GM23338 (cell line): Measurements from ENCODE around the gene GK. TPM values are rescaled to one million over a fixed set of nuclear protein-coding genes. Genes with fewer than 3 reads are reported as not detected.

ENCODE experiments used
- ATAC-seq: fragments of 200-7000 bp; cut with Tn5 transposase; 3 replicates; pipeline ENCODE4 v1.9.1; 2020
- DNase-seq: peaks from one replicate; pipeline ENCODE4 v3.0.0-alpha.2; 2015; ENCODE audit warnings: low spot score
- H2AFZ ChIP-seq: fragments of 200-600 bp; sonication (generic); 2 replicates; pipeline ENCODE4 v1.8.0; 2016; ENCODE audit warnings: antibody characterized with exemption, mild to moderate bottlenecking, moderate library complexity
- H3F3A ChIP-seq: fragments of 200-600 bp; sonication (generic); replicated peaks from 2 replicates; pipeline ENCODE4 v1.8.0; 2017; ENCODE audit warnings: antibody characterized with exemption, mixed run types, low read depth
- H3K27ac ChIP-seq: fragments of 200-600 bp; sonication (generic); 2 replicates; pipeline ENCODE4 v1.6.1; 2016; ENCODE audit warnings: low read depth
- H3K27me3 ChIP-seq: fragments of 200-600 bp; sonication (generic); 2 replicates; pipeline ENCODE4 v1.8.0; 2016; ENCODE audit warnings: mild to moderate bottlenecking, mixed run types, moderate library complexity; ENCODE audit not compliant: insufficient read depth
- H3K36me3 ChIP-seq: fragments of 200-600 bp; sonication (generic); 2 replicates; pipeline ENCODE4 v1.8.0; 2016; ENCODE audit warnings: mild to moderate bottlenecking; ENCODE audit not compliant: insufficient read depth
- H3K4me1 ChIP-seq: fragments of 200-600 bp; sonication (generic); 2 replicates; pipeline ENCODE4 v1.8.0; 2016; ENCODE audit warnings: mild to moderate bottlenecking, moderate library complexity; ENCODE audit not compliant: insufficient read depth
- H3K4me2 ChIP-seq: fragments of 200-600 bp; sonication (generic); 2 replicates; pipeline ENCODE4 v1.7.1; 2017; ENCODE audit warnings: mixed run types
- H3K4me3 ChIP-seq: fragments of 200-600 bp; sonication (generic); 2 replicates; pipeline ENCODE4 v1.6.1; 2016; ENCODE audit warnings: mixed run types
- H3K79me2 ChIP-seq: fragments of 200-600 bp; sonication (generic); replicated peaks from 2 replicates; pipeline ENCODE4 v1.8.0; 2017; ENCODE audit warnings: mild to moderate bottlenecking; ENCODE audit not compliant: insufficient read depth
- H3K9me2 ChIP-seq: fragments of 200-600 bp; sonication (generic); 2 replicates; pipeline ENCODE4 v1.8.0; 2017; ENCODE audit not compliant: insufficient read depth
- H4K20me1 ChIP-seq: fragments of 200-600 bp; sonication (generic); replicated peaks from 2 replicates; pipeline ENCODE4 v1.8.0; 2017; ENCODE audit warnings: mild to moderate bottlenecking; ENCODE audit not compliant: insufficient read depth
- H3K27ac Mint-ChIP-seq: 2 replicates; pipeline ENCODE4 v1.8.0; 2020; ENCODE audit warnings: inconsistent platforms, mild to moderate bottlenecking, moderate library complexity, mixed read lengths
- H3K27me3 Mint-ChIP-seq: 3 replicates; pipeline ENCODE4 v1.8.0; 2022; ENCODE audit warnings: low read depth, mild to moderate bottlenecking, moderate library complexity, mixed read lengths, inconsistent platforms; ENCODE audit not compliant: insufficient read depth, poor library complexity
- H3K36me3 Mint-ChIP-seq: 3 replicates; pipeline ENCODE4 v1.8.0; 2021; ENCODE audit warnings: low read depth, mild to moderate bottlenecking, inconsistent platforms, moderate library complexity, mixed read lengths
- H3K4me1 Mint-ChIP-seq: 3 replicates; pipeline ENCODE4 v1.8.0; 2020; ENCODE audit warnings: mild to moderate bottlenecking, inconsistent platforms, mixed read lengths
- H3K4me3 Mint-ChIP-seq: 3 replicates; pipeline ENCODE4 v1.8.0; 2021; ENCODE audit warnings: moderate library complexity, mild to moderate bottlenecking, inconsistent platforms, mixed read lengths
- H3K9me3 Mint-ChIP-seq: 3 replicates; pipeline ENCODE4 v1.8.0; 2020; ENCODE audit warnings: moderate library complexity, mild to moderate bottlenecking, inconsistent platforms, mixed read lengths
- CREB1 ChIP-seq: fragments of 250-450 bp; sonication (Bioruptor Pico); IDR thresholded peaks from 2 replicates; pipeline ENCODE4 v1.5.0; 2020; ENCODE audit warnings: low read depth, mild to moderate bottlenecking, moderate library complexity
- CTCF ChIP-seq, 2 experiments: fragments of 200-600 bp in 1 of 2; sonication (generic) in 1 of 2; conservative IDR thresholded peaks; 2 replicates each; pipeline versions ENCODE4 v1.5.1 to v1.6.1; 2016 to 2017; ENCODE audit warnings: antibody characterized with exemption in 2 of 2, low read depth in 2 of 2, mild to moderate bottlenecking in 2 of 2, moderate library complexity in 1 of 2
- ETS1 ChIP-seq: IDR thresholded peaks from 2 replicates; pipeline ENCODE4 v1.6.1; 2016; ENCODE audit warnings: antibody characterized with exemption
- EZH2 ChIP-seq: fragments of 200-600 bp; sonication (generic); IDR thresholded peaks from one replicate; pipeline ENCODE4 v1.8.0; 2017; ENCODE audit warnings: antibody characterized with exemption, mild to moderate bottlenecking, low read depth; ENCODE audit not compliant: unreplicated experiment
- EZH2phosphoT487 ChIP-seq: fragments of 200-600 bp; sonication (generic); IDR thresholded peaks from one replicate; pipeline ENCODE4 v1.8.1; 2018; ENCODE audit warnings: antibody characterized with exemption; ENCODE audit not compliant: unreplicated experiment
- JUNB ChIP-seq: IDR thresholded peaks from one replicate; pipeline ENCODE4 v1.6.1; 2016; ENCODE audit warnings: antibody characterized with exemption; ENCODE audit not compliant: unreplicated experiment
- NANOG ChIP-seq: IDR thresholded peaks from 2 replicates; pipeline ENCODE4 v1.6.1; 2016; ENCODE audit warnings: antibody characterized with exemption, borderline replicate concordance
- POLR2AphosphoS5 ChIP-seq: IDR thresholded peaks from 2 replicates; pipeline ENCODE4 v1.6.1; 2016; ENCODE audit warnings: antibody characterized with exemption, low read depth
- STAT1 ChIP-seq: IDR thresholded peaks from one replicate; pipeline ENCODE4 v1.6.1; 2016; ENCODE audit warnings: antibody characterized with exemption; ENCODE audit not compliant: unreplicated experiment
- ZNF114 ChIP-seq: fragments of 250-450 bp; sonication (Bioruptor Pico); IDR thresholded peaks from 2 replicates; pipeline ENCODE4 v1.5.0; 2020; ENCODE audit warnings: mild to moderate bottlenecking, moderate library complexity
- ZNF331 ChIP-seq: fragments of 250-450 bp; sonication (Bioruptor Pico); IDR thresholded peaks from 2 replicates; pipeline ENCODE4 v1.5.0; 2020; ENCODE audit warnings: low read depth, mild to moderate bottlenecking, moderate library complexity
- polyA plus RNA-seq: library from polyadenylated mRNA; unstranded; fragments of >200 nt; fragmentation: Nextera tagmentation; extraction: Ambion mirVana; gene quantifications from 2 replicates; pipeline ENCODE4 v1.2.1, GENCODE V29; 2016
- total RNA-seq: library from RNA; depleted of rRNA; stranded (reverse); fragments of >200 nt; shearing (Covaris generic); gene quantifications from 2 replicates; pipeline ENCODE4 v1.2.3, GENCODE V29; 2014
- TF ChIP-seq, protein P1 (sequence below): fragments of 250-450 bp; sonication (Bioruptor Pico); IDR thresholded peaks from 2 replicates; pipeline ENCODE4 v1.5.0; 2020; ENCODE audit warnings: mild to moderate bottlenecking, moderate library complexity
- TF ChIP-seq, protein P2 (sequence below): IDR thresholded peaks from one replicate; pipeline ENCODE4 v1.6.1; 2018; ENCODE audit warnings: antibody characterized with exemption; ENCODE audit not compliant: unreplicated experiment

Gene GK
- total and polyA plus RNA-seq, 2 experiments from 2014 or later = 8.4 to 10.8 TPM

DNA sequence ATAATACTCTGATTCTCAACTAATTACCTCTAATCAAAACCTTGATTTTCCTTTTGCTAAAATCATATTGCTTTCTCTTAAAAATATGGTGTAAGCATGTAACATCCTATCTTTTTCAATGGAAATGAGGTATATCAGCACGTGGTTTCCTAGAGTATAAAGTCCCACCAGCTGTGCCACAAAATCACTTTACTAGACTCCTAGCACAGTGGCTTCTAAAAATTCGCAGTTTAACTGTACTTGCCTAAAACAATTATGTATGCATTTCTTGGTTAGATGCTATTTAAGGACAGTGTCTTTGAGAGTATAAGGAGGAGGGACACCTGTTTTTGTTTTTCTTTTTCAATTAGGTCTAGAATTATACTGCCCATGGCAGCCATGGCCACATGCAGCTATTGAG is 62.8 kb downstream of the GK start:
- no peaks in the 10 kb centered on the region for H3K4me1 ChIP-seq
- no peaks in the 10 kb centered on the region for H3K27me3 ChIP-seq
- no peaks in the 10 kb centered on the region for H3K27me3 Mint-ChIP-seq
- H3K79me2 ChIP-seq = no peaks in the 10 kb centered on the region
- H3K9me3 Mint-ChIP-seq = no peaks in the 10 kb centered on the region
- peaks cover 3% of the 10 kb centered on the region; the same call in 2 of the 3 replicates for H3K36me3 Mint-ChIP-seq
- H2AFZ ChIP-seq = no peak overlapping the region
- no peak overlapping the region for H3K4me3 ChIP-seq
- no peaks in the 10 kb centered on the region for H3F3A ChIP-seq
- no peak overlapping the region for H3K4me3 Mint-ChIP-seq
- no peaks in the 10 kb centered on the region for H3K4me1 Mint-ChIP-seq
- H3K9me2 ChIP-seq = no peaks in the 10 kb centered on the region
- H3K27ac ChIP-seq = no peak overlapping the region
- H3K36me3 ChIP-seq = no peaks in the 10 kb centered on the region
- ATAC-seq (no peak), DNase-seq (no peak)
- TF ChIP-seq CREB1 = no peak
- no peak for TF ChIP-seq JUNB
- TF ChIP-seq ETS1 = no peak
- TF ChIP-seq ZNF114 (CRISPR knock-in tag) = no peak
- no peak for TF ChIP-seq EZH2
- TF ChIP-seq, protein P1, sequence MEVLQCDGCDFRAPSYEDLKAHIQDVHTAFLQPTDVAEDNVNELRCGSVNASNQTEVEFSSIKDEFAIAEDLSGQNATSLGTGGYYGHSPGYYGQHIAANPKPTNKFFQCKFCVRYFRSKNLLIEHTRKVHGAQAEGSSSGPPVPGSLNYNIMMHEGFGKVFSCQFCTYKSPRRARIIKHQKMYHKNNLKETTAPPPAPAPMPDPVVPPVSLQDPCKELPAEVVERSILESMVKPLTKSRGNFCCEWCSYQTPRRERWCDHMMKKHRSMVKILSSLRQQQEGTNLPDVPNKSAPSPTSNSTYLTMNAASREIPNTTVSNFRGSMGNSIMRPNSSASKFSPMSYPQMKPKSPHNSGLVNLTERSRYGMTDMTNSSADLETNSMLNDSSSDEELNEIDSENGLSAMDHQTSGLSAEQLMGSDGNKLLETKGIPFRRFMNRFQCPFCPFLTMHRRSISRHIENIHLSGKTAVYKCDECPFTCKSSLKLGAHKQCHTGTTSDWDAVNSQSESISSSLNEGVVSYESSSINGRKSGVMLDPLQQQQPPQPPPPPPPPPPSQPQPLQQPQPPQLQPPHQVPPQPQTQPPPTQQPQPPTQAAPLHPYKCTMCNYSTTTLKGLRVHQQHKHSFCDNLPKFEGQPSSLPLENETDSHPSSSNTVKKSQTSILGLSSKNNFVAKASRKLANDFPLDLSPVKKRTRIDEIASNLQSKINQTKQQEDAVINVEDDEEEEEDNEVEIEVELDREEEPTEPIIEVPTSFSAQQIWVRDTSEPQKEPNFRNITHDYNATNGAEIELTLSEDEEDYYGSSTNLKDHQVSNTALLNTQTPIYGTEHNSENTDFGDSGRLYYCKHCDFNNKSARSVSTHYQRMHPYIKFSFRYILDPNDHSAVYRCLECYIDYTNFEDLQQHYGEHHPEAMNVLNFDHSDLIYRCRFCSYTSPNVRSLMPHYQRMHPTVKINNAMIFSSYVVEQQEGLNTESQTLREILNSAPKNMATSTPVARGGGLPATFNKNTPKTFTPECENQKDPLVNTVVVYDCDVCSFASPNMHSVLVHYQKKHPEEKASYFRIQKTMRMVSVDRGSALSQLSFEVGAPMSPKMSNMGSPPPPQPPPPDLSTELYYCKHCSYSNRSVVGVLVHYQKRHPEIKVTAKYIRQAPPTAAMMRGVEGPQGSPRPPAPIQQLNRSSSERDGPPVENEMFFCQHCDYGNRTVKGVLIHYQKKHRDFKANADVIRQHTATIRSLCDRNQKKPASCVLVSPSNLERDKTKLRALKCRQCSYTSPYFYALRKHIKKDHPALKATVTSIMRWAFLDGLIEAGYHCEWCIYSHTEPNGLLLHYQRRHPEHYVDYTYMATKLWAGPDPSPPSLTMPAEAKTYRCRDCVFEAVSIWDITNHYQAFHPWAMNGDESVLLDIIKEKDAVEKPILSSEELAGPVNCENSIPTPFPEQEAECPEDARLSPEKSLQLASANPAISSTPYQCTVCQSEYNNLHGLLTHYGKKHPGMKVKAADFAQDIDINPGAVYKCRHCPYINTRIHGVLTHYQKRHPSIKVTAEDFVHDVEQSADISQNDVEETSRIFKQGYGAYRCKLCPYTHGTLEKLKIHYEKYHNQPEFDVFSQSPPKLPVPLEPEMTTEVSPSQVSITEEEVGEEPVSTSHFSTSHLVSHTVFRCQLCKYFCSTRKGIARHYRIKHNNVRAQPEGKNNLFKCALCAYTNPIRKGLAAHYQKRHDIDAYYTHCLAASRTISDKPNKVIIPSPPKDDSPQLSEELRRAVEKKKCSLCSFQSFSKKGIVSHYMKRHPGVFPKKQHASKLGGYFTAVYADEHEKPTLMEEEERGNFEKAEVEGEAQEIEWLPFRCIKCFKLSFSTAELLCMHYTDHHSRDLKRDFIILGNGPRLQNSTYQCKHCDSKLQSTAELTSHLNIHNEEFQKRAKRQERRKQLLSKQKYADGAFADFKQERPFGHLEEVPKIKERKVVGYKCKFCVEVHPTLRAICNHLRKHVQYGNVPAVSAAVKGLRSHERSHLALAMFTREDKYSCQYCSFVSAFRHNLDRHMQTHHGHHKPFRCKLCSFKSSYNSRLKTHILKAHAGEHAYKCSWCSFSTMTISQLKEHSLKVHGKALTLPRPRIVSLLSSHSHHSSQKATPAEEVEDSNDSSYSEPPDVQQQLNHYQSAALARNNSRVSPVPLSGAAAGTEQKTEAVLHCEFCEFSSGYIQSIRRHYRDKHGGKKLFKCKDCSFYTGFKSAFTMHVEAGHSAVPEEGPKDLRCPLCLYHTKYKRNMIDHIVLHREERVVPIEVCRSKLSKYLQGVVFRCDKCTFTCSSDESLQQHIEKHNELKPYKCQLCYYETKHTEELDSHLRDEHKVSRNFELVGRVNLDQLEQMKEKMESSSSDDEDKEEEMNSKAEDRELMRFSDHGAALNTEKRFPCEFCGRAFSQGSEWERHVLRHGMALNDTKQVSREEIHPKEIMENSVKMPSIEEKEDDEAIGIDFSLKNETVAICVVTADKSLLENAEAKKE (CRISPR knock-in tag) = no peak
- no peak for TF ChIP-seq NANOG
- TF ChIP-seq, protein P2, sequence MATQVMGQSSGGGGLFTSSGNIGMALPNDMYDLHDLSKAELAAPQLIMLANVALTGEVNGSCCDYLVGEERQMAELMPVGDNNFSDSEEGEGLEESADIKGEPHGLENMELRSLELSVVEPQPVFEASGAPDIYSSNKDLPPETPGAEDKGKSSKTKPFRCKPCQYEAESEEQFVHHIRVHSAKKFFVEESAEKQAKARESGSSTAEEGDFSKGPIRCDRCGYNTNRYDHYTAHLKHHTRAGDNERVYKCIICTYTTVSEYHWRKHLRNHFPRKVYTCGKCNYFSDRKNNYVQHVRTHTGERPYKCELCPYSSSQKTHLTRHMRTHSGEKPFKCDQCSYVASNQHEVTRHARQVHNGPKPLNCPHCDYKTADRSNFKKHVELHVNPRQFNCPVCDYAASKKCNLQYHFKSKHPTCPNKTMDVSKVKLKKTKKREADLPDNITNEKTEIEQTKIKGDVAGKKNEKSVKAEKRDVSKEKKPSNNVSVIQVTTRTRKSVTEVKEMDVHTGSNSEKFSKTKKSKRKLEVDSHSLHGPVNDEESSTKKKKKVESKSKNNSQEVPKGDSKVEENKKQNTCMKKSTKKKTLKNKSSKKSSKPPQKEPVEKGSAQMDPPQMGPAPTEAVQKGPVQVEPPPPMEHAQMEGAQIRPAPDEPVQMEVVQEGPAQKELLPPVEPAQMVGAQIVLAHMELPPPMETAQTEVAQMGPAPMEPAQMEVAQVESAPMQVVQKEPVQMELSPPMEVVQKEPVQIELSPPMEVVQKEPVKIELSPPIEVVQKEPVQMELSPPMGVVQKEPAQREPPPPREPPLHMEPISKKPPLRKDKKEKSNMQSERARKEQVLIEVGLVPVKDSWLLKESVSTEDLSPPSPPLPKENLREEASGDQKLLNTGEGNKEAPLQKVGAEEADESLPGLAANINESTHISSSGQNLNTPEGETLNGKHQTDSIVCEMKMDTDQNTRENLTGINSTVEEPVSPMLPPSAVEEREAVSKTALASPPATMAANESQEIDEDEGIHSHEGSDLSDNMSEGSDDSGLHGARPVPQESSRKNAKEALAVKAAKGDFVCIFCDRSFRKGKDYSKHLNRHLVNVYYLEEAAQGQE = no peak
- no peak for TF ChIP-seq EZH2phosphoT487
- no peak for TF ChIP-seq POLR2AphosphoS5
- no peak for TF ChIP-seq STAT1
- TF ChIP-seq CTCF (conservative IDR thresholded peaks at IDR 0.05; ENCODE audit: low read depth in 2 of 2) = no peak
- TF ChIP-seq ZNF331 (CRISPR knock-in tag) = no peak
- no peak overlapping the region for H3K27ac Mint-ChIP-seq
- H4K20me1 ChIP-seq = no peaks in the 10 kb centered on the region
- H3K4me2 ChIP-seq = no peak overlapping the region
